H1 (cell line): Measurements from ENCODE around the gene SLC2A8. TPM values are rescaled to one million over a fixed set of nuclear protein-coding genes. Genes with fewer than 3 reads are reported as not detected.

Experiments
- ATF2 ChIP-seq: IDR thresholded peaks from 2 replicates; pipeline ENCODE4 v1.6.1; 2012; ENCODE audit warnings: low read length, inconsistent platforms
- CEBPB ChIP-seq: IDR thresholded peaks from 2 replicates; pipeline ENCODE4 v1.6.1; 2012; ENCODE audit warnings: low read depth, low read length
- CHD7 ChIP-seq: fragments of 300-600 bp; sonication (generic); IDR thresholded peaks from 2 replicates; pipeline ENCODE4 v1.7.1; 2012; ENCODE audit warnings: low read length, moderate library complexity, mild to moderate bottlenecking, inconsistent platforms; ENCODE audit not compliant: insufficient replicate concordance
- CREB1 ChIP-seq: IDR thresholded peaks from 2 replicates; pipeline ENCODE4 v1.6.1; 2012; ENCODE audit warnings: inconsistent platforms
- CTCF ChIP-seq, 3 experiments: IDR thresholded peaks; 1 replicate in 2 of 3; 2 replicates in 1 of 3; pipeline versions ENCODE4 v1.5.1 to v1.6.1; 2011; ENCODE audit warnings: low read length in 3 of 3, mild to moderate bottlenecking in 3 of 3, inconsistent platforms in 2 of 3, low read depth in 1 of 3, moderate library complexity in 1 of 3; ENCODE audit not compliant: insufficient read depth in 1 of 3; ENCODE audit errors: control extremely low read depth in 1 of 3
- NRF1 ChIP-seq: IDR thresholded peaks from 2 replicates; pipeline ENCODE4 v1.6.1; 2011; ENCODE audit warnings: mild to moderate bottlenecking, low read depth, low read length, improper control_type of control experiment
- SP1 ChIP-seq: IDR thresholded peaks from 2 replicates; pipeline ENCODE4 v1.6.1; 2011; ENCODE audit warnings: low read depth, low read length
- polyA plus RNA-seq, 7 experiments: library from polyadenylated mRNA; depleted of rRNA in 3 of 7; stranded (reverse) in 5 of 7; unstranded in 2 of 7; fragments of >200 nt in 5 of 7; fragments of 200-250 nt in 2 of 7; gene quantifications; 1 replicate in 5 of 7; 2 replicates in 1 of 7; 4 replicates in 1 of 7; pipeline versions ENCODE4 v1.2.1 to v1.2.3, GENCODE V29; 2011 to 2013; ENCODE audit warnings: missing spikeins in 2 of 7, mixed read lengths in 2 of 7
- total RNA-seq: library from RNA; stranded (reverse); fragmentation: NEBNext Ultra II Directional; extraction: Animal tissue kit (Norgen Biotek cat#: 25700); gene quantifications from 2 replicates; pipeline ENCODE4 v1.2.1, GENCODE V29; 2021

SLC2A8 gene
- total and polyA plus RNA-seq, 2 of the 8 experiments (the other 6 are each of a cell fraction or from before 2014, with no cell fraction given), result 24.6 to 36.4 TPM

DNA sequence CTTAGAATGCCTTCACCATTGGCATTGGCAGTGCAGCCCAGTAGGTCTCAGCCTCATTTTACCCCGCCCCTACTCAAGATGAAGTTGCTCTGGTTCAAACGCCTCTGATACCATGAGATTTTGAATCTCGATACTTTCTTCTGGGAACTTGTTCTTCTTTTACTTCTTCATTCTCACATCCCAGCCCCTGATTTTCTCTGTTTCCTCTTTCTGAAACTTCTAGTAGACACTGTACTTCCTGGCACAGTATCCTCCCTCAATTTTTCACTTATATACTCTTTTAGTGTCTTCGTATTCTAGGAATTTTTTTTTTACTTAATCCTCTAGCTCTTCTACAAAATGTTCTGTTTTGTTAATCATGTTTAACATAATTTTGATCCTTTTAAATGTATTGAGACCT, 14.2 kb downstream of the SLC2A8 start (continued):
- TF ChIP-seq CHD7 (no peak), ATF2 (no peak), CEBPB (no peak), SP1 (no peak), CREB1 (no peak), NRF1 (no peak), CTCF (IDR thresholded peaks at IDR 0.05; ENCODE audit: control extremely low read depth in 1 of 3, insufficient read depth in 1 of 3, low read depth in 1 of 3, low read length in 3 of 3) (no peak)
